ENCODE measurements around the gene TSPAN5.

TSPAN5 gene

DNA sequence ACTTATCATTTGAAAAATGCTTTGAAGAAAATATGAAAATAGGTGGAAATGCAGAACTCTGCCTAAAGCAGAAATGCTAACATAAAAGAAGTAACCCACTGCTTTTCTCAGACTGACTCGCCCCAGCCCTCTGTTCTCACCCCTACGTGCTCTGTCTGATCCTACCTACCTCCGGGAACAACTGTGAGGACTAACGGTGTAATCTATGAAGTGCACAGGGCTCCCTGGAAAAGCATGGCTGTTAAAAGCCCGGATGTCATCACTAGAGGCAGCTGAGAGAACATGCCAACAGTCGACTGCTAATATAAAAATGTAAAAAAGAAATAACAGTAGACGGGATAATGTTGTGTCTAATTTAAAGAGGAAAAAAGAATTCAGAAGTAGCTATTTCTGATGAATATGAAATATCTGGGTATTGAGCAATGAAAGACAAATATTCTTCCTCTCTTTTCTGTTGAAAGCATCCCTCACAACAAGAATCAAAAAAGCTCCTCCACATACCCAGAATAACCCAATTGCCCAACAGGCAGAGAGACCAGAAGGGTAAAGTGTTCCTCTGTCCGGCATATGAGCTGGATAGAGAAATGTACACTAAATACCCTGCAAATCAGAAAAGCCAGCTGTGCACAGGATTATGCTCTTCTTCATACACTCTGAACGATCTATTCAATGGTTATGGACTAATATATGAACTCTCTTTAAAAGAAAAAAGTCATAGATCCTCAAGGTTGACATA lies 130.7 kb downstream of the TSPAN5 start:
- Histone ChIP-seq H3K4me3 (ENCODE audit: low read length in 2 of 2) (no peak overlapping the region), H3K27me3 (ENCODE audit: control insufficient read depth in 1 of 2, insufficient read depth in 2 of 2, low read length in 2 of 2) (no peaks in the 10 kb centered on the region)

GRCh38 chr4:98524230-98524629 lies 134.2 kb downstream of the TSPAN5 start:
- no peak overlapping the region for H3K27ac ChIP-seq (ENCODE audit: low read length)
- no peaks in the 10 kb centered on the region for H3K9me3 ChIP-seq (ENCODE audit: control insufficient read depth in 2 of 2, low read length in 2 of 2)

More for the DNA sequence above, 130.7 kb downstream of the TSPAN5 start:
- Histone ChIP-seq H3K27ac (ENCODE audit: low read length) (no peak overlapping the region), H3K4me1 (ENCODE audit: control insufficient read depth, insufficient read depth, low read length) (no peaks in the 10 kb centered on the region), H3K9me3 (ENCODE audit: control insufficient read depth in 2 of 2, low read length in 2 of 2) (no peaks in the 10 kb centered on the region), H3K36me3 (ENCODE audit: control insufficient read depth in 2 of 2, insufficient read depth in 2 of 2, low read length in 2 of 2) (no peaks in the 10 kb centered on the region), H3K9ac (ENCODE audit: low read length in 2 of 2) (no peak overlapping the region)

DNA sequence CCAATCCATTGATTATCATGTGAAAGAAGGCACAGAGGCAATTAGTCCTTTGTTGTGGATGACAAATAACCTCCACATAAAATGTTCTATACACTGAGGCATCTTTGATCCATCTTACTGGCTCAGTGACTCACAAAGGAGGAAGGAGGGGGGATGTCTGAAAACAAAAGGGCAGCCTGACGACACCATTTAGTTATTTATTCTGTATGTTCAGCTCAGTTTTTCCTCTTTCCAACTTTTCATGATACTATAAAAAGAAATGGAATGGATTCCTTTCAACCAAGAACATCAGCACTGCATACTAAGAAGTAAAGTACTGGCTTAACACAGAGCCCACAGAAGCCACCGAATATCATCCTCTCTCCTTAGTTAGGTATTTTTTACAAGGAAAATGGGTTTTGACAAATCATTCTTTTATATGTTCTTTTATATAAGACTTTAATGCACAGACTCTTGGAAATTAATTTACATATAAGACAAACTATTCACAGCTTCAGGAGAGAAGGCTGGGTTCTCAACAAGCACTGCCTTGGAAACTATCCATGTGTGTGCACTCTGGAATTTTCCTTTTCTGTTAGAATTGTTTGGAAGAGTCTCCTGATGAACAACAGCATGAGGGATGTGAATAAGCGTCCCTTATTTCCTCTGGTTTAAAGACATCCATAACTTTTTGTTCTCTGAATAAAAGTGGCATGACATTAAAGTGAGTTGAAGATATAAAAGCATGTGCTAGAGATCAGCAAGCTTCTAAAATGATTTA lies 135.6 kb downstream of the TSPAN5 start:
- H3K4me1 ChIP-seq (ENCODE audit: control insufficient read depth, insufficient read depth, low read length): peaks cover 4% of the 10 kb centered on the region
- H3K9me3 ChIP-seq (ENCODE audit: control insufficient read depth in 2 of 2, low read length in 2 of 2): no peaks in the 10 kb centered on the region
- H3K9ac ChIP-seq (ENCODE audit: low read length in 2 of 2): no peak overlapping the region
- no peak overlapping the region for H3K27ac ChIP-seq (ENCODE audit: low read length)
- no peaks in the 10 kb centered on the region for H3K36me3 ChIP-seq (ENCODE audit: control insufficient read depth in 2 of 2, insufficient read depth in 2 of 2, low read length in 2 of 2)
- H3K27me3 ChIP-seq (ENCODE audit: control insufficient read depth in 1 of 2, insufficient read depth in 2 of 2, low read length in 2 of 2): no peaks in the 10 kb centered on the region
- no peak overlapping the region for H3K4me3 ChIP-seq (ENCODE audit: low read length in 2 of 2)

More at GRCh38 chr4:98524230-98524629, 134.2 kb downstream of the TSPAN5 start:
- H3K36me3 ChIP-seq (ENCODE audit: control insufficient read depth in 2 of 2, insufficient read depth in 2 of 2, low read length in 2 of 2): no peaks in the 10 kb centered on the region
- no peak overlapping the region for H3K4me3 ChIP-seq (ENCODE audit: low read length in 2 of 2)
- H3K27me3 ChIP-seq (ENCODE audit: control insufficient read depth in 1 of 2, insufficient read depth in 2 of 2, low read length in 2 of 2): no peaks in the 10 kb centered on the region
- H3K4me1 ChIP-seq (ENCODE audit: control insufficient read depth, insufficient read depth, low read length): no peaks in the 10 kb centered on the region
- no peak overlapping the region for H3K9ac ChIP-seq (ENCODE audit: low read length in 2 of 2)

GRCh38 chr4:98522062-98522461 lies 136.3 kb downstream of the TSPAN5 start:
- peak overlapping the region in 1 of 2 donors; percentile 5 for H3K4me3 ChIP-seq (ENCODE audit: low read length in 2 of 2)
- no peaks in the 10 kb centered on the region for H3K36me3 ChIP-seq (ENCODE audit: control insufficient read depth in 2 of 2, insufficient read depth in 2 of 2, low read length in 2 of 2)
- H3K9ac ChIP-seq (ENCODE audit: low read length in 2 of 2): no peak overlapping the region
- H3K9me3 ChIP-seq (ENCODE audit: control insufficient read depth in 2 of 2, low read length in 2 of 2): peaks cover 0 to under 1% of the 10 kb centered on the region in 2 donors
- H3K27ac ChIP-seq (ENCODE audit: low read length): no peak overlapping the region
- peaks cover 4% of the 10 kb centered on the region for H3K4me1 ChIP-seq (ENCODE audit: control insufficient read depth, insufficient read depth, low read length)
- no peaks in the 10 kb centered on the region for H3K27me3 ChIP-seq (ENCODE audit: control insufficient read depth in 1 of 2, insufficient read depth in 2 of 2, low read length in 2 of 2)

DNA sequence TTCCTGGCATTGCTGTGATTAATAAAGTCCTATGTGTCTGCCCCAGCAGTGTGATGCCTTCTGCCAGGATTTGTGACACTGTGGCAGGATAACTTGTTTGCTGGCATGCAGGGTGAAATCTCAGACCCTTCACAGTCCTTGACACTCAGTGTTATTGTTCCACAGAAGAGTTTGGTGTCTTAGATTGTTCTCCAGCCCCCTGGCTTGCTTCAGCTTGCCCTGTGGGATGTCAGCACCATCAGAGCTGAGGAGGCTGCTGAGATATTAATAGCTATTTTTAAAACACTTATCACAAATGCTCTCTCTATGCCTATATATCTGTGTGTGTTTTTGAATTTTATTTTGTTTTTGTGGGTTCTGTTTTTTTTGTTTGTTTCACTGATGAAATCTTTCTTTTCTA lies 136.9 kb downstream of the TSPAN5 start:
- peaks cover 0 to 6% of the 10 kb centered on the region in 2 donors for H3K9me3 ChIP-seq (ENCODE audit: control insufficient read depth in 2 of 2, low read length in 2 of 2)
- peaks cover 4% of the 10 kb centered on the region for H3K4me1 ChIP-seq (ENCODE audit: control insufficient read depth, insufficient read depth, low read length)
- H3K9ac ChIP-seq (ENCODE audit: low read length in 2 of 2): no peak overlapping the region
- H3K27me3 ChIP-seq (ENCODE audit: control insufficient read depth in 1 of 2, insufficient read depth in 2 of 2, low read length in 2 of 2): no peaks in the 10 kb centered on the region
- H3K27ac ChIP-seq (ENCODE audit: low read length): no peak overlapping the region
- no peak overlapping the region for H3K4me3 ChIP-seq (ENCODE audit: low read length in 2 of 2)
- H3K36me3 ChIP-seq (ENCODE audit: control insufficient read depth in 2 of 2, insufficient read depth in 2 of 2, low read length in 2 of 2): no peaks in the 10 kb centered on the region

DNA sequence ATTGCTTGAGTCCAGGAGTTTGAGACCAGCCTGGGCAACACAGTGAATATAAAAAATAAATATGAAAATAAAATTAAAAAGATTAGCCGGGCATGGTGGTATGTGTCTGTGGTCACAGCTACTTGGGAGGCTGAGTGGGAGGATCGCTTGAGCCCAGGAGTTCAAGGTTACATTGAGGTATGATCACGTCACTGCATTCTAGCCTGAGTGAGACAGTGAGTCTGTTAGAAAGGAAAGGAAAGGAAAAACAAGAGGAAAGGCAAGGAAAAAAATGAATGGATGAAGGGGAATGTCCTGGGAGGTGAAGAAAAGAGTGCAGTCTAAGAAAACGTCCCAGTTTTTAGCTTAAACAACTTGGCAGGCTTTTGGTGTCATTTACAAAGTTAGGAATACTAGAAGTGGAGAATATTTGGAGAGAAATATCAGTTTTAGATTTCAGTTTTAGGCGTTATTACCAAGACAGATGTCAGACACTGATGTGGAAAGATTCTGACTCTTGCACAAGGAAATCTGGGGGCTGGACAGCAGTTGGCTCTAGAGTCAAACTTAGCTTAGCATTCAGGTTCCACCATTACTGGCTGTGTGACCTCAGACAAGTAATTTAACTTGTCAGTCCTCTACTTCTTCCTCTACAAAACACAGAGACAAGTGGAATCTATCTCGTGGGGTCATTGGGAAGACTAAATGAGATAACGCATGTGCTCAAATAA lies 139.0 kb downstream of the TSPAN5 start:
- H3K4me3 ChIP-seq (ENCODE audit: low read length in 2 of 2): no peak overlapping the region
- H3K27ac ChIP-seq (ENCODE audit: low read length): no peak overlapping the region
- no peaks in the 10 kb centered on the region for H3K36me3 ChIP-seq (ENCODE audit: control insufficient read depth in 2 of 2, insufficient read depth in 2 of 2, low read length in 2 of 2)
- H3K9ac ChIP-seq (ENCODE audit: low read length in 2 of 2): no peak overlapping the region
- no peaks in the 10 kb centered on the region for H3K27me3 ChIP-seq (ENCODE audit: control insufficient read depth in 1 of 2, insufficient read depth in 2 of 2, low read length in 2 of 2)
- H3K4me1 ChIP-seq (ENCODE audit: control insufficient read depth, insufficient read depth, low read length): peaks cover 4% of the 10 kb centered on the region
- H3K9me3 ChIP-seq (ENCODE audit: control insufficient read depth in 2 of 2, low read length in 2 of 2): peaks cover 0 to 6% of the 10 kb centered on the region in 2 donors

DNA sequence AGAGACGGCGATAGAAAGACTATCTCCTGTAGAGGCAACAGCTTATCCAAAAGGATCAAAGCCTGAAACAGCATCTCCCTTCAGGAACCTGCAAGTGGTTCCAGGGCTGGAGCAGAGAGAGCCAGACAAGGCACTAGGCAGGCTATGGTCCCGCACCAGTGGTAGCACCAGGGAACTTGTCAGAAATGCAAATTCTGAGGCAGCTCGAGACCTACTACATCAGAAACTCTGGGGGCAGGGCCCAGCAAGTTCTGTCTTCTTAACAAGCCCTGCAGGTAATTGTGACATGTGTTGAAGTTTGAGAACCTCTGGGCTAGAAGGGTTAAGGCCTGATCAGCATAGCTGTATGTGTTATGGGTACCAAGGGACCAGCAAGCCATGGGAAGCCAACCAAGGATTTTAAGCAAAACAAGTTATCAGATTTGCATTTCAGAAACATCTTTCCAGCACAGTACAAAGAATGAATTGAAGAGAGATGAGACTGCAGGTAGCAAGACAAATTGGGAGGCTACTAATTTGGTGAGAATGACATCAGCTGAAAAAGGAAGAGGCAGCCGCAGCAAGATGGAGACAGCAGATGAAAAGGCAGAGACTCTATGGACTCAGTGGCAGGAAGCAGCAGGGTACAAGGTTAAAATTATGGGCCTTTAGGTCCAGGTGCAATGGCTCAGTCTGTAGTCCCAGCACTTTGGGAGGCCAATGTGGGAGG lies 139.7 kb downstream of the TSPAN5 start:
- H3K36me3 ChIP-seq (ENCODE audit: control insufficient read depth in 2 of 2, insufficient read depth in 2 of 2, low read length in 2 of 2): no peaks in the 10 kb centered on the region
- peaks cover 4% of the 10 kb centered on the region for H3K4me1 ChIP-seq (ENCODE audit: control insufficient read depth, insufficient read depth, low read length)
- peaks cover 0 to 6% of the 10 kb centered on the region in 2 donors for H3K9me3 ChIP-seq (ENCODE audit: control insufficient read depth in 2 of 2, low read length in 2 of 2)
- H3K27me3 ChIP-seq (ENCODE audit: control insufficient read depth in 1 of 2, insufficient read depth in 2 of 2, low read length in 2 of 2): no peaks in the 10 kb centered on the region
- no peak overlapping the region for H3K4me3 ChIP-seq (ENCODE audit: low read length in 2 of 2)
- H3K9ac ChIP-seq (ENCODE audit: low read length in 2 of 2): no peak overlapping the region
- no peak overlapping the region for H3K27ac ChIP-seq (ENCODE audit: low read length)

GRCh38 chr4:98517218-98518021 lies 141.0 kb downstream of the TSPAN5 start:
- H3K36me3 ChIP-seq (ENCODE audit: control insufficient read depth in 2 of 2, insufficient read depth in 2 of 2, low read length in 2 of 2): no peaks in the 10 kb centered on the region
- no peak overlapping the region for H3K9ac ChIP-seq (ENCODE audit: low read length in 2 of 2)

GRCh38 chr4:98516441-98517217 lies 141.8 kb downstream of the TSPAN5 start:
- no peak overlapping the region for H3K27ac ChIP-seq (ENCODE audit: low read length)
- H3K9me3 ChIP-seq (ENCODE audit: control insufficient read depth in 2 of 2, low read length in 2 of 2): peaks cover 0 to 6% of the 10 kb centered on the region in 2 donors
- no peak overlapping the region for H3K9ac ChIP-seq (ENCODE audit: low read length in 2 of 2)
- H3K27me3 ChIP-seq (ENCODE audit: control insufficient read depth in 1 of 2, insufficient read depth in 2 of 2, low read length in 2 of 2): no peaks in the 10 kb centered on the region
- peaks cover 4% of the 10 kb centered on the region for H3K4me1 ChIP-seq (ENCODE audit: control insufficient read depth, insufficient read depth, low read length)
- H3K36me3 ChIP-seq (ENCODE audit: control insufficient read depth in 2 of 2, insufficient read depth in 2 of 2, low read length in 2 of 2): no peaks in the 10 kb centered on the region
- no peak overlapping the region for H3K4me3 ChIP-seq (ENCODE audit: low read length in 2 of 2)

More at GRCh38 chr4:98517218-98518021, 141.0 kb downstream of the TSPAN5 start:
- Histone ChIP-seq H3K4me3 (ENCODE audit: low read length in 2 of 2) (no peak overlapping the region), H3K27me3 (ENCODE audit: control insufficient read depth in 1 of 2, insufficient read depth in 2 of 2, low read length in 2 of 2) (no peaks in the 10 kb centered on the region), H3K9me3 (ENCODE audit: control insufficient read depth in 2 of 2, low read length in 2 of 2) (peaks cover 0 to 6% of the 10 kb centered on the region in 2 donors), H3K4me1 (ENCODE audit: control insufficient read depth, insufficient read depth, low read length) (peaks cover 4% of the 10 kb centered on the region), H3K27ac (ENCODE audit: low read length) (no peak overlapping the region)

All from stomach smooth muscle (tissue), 2 donors.